AG04449 (cell line): ENCODE results near the gene CDK17.

Source experiments
- CTCF ChIA-PET: fragments of 350-600 bp; formaldehyde crosslinking; extraction: SDS; loops from one replicate; lab custom pipeline; 2021; ENCODE audit warnings: antibody characterized with exemption; lab: Yijun Ruan, JAX
- POLR2A ChIA-PET: fragments of 400-600, 350-600 bp; formaldehyde crosslinking; extraction: SDS; loops from one replicate; lab custom pipeline; 2020; ENCODE audit warnings: antibody characterized with exemption, inconsistent platforms; lab: Yijun Ruan, JAX
- DNase-seq: peaks from one replicate; pipeline ENCODE4 v3.0.0-alpha.2; 2010; ENCODE audit warnings: low read depth, low spot score
- H3K4me3 ChIP-seq: 2 replicates; pipeline ENCODE4 v1.5.1; 2011; ENCODE audit warnings: low read depth, mild to moderate bottlenecking, control low read depth, low read length
- CTCF ChIP-seq: IDR thresholded peaks from one replicate; pipeline ENCODE4 v1.5.1; 2011; ENCODE audit warnings: mild to moderate bottlenecking, moderate library complexity, low read length, control low read depth, inconsistent platforms; ENCODE audit not compliant: insufficient read depth; ENCODE audit errors: missing control alignments

Gene CDK17

GRCh38 chr12:96294831-96295230 lies 105.4 kb downstream of the CDK17 start:
- no peak for DNase-seq
- ChIA-PET POLR2A (no interaction called here), CTCF (interaction anchor here (0.6 to 1.0 kb wide), 2 partner anchors 11 to 54 kb away, joined by 3 read pairs; no protein-coding TSS in a partner anchor)
- no peak overlapping the region for H3K4me3 ChIP-seq
- TF ChIP-seq CTCF, result no peak

GRCh38 chr12:96293093-96293492 lies 107.1 kb downstream of the CDK17 start:
- no peak for DNase-seq
- TF ChIP-seq CTCF, result no peak
- POLR2A ChIA-PET, result no interaction called here
- no peak overlapping the region for H3K4me3 ChIP-seq
- CTCF ChIA-PET, result interaction anchor here (1.2 kb wide), 1 partner anchor 109 kb away, joined by 3 read pairs; no protein-coding TSS in a partner anchor

GRCh38 chr12:96289067-96289466 lies 111.2 kb downstream of the CDK17 start:
- H3K4me3 ChIP-seq, result no peak overlapping the region
- ChIA-PET CTCF (no interaction called here), POLR2A (no interaction called here)
- DNase-seq, result no peak
- no peak for TF ChIP-seq CTCF

GRCh38 chr12:96285158-96285557 lies 115.1 kb downstream of the CDK17 start:
- CTCF ChIA-PET, result interaction anchor here (0.6 kb wide), 1 partner anchor 218 kb away, joined by 3 read pairs; no protein-coding TSS in a partner anchor
- no peak for DNase-seq
- no peak for TF ChIP-seq CTCF
- no peak overlapping the region for H3K4me3 ChIP-seq
- POLR2A ChIA-PET, result no interaction called here

- H3K4me3 ChIP-seq, result no peak overlapping the region
- POLR2A ChIA-PET, result interaction anchor here (0.6 kb wide), 1 partner anchor 35 kb away, joined by 3 read pairs; no protein-coding TSS in a partner anchor
- CTCF ChIA-PET, result no interaction called here
- no peak for TF ChIP-seq CTCF
- DNase-seq, result peak; percentile 41
These were observed 125.9 kb downstream of the CDK17 start for GRCh38 chr12:96274331-96274730.

GRCh38 chr12:96271469-96272199 lies 128.6 kb downstream of the CDK17 start:
- H3K4me3 ChIP-seq, result no peak overlapping the region
- CTCF ChIA-PET, result interaction anchor here (0.9 to 2.3 kb wide), 3 partner anchors 10 to 220 kb away, joined by 3 to 7 read pairs (median 4); partner anchors contain the start of gene CFAP54
- POLR2A ChIA-PET, result interaction anchor here (0.6 kb wide), 1 partner anchor 80 kb away, joined by 3 read pairs; no protein-coding TSS in a partner anchor
- no peak for DNase-seq
- no peak for TF ChIP-seq CTCF
